NCI-H1092 treated with DMSO at 0.1 percent for 48 hours (cell line): Measurements from ENCODE around the gene GPRC5B.
A peak's percentile ranks its signal among the peaks of the same experiment; 100 is the strongest.

Experiments
- DNase-seq: peaks from one replicate; lab custom pipeline; 2025; lab: John Stamatoyannopoulos, UW

The GPRC5B gene

GRCh38 chr16:19884611-19885450 is at the start of gene GPRC5B:
Gene GPRC5B, minus strand, starts transcription at chr16:19884848. Its CDS starts 12,003 bp downstream, at chr16:19872845.
- DNase-seq = peak; percentile 37

DNA sequence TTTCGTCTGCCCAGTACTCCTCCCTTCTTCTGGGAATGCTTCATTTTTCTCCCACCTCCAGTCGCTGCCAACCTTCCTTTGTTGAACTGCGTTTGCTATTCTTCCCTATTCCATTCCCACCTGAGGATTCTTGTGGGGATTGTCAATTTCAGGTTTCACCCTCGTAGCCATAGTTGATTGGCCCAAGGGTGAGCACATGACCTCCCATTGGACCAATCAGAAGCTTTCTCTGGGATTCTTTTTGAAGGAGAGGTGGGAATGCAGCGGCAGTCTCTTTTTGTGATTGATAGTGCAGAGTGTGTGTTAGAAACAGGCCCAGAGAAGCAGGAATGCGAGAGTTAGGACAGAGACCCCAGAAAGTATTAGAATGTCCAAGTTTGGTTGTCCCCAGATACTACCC is 49.1 kb upstream of the GPRC5B start:
- no peak for DNase-seq

DNA sequence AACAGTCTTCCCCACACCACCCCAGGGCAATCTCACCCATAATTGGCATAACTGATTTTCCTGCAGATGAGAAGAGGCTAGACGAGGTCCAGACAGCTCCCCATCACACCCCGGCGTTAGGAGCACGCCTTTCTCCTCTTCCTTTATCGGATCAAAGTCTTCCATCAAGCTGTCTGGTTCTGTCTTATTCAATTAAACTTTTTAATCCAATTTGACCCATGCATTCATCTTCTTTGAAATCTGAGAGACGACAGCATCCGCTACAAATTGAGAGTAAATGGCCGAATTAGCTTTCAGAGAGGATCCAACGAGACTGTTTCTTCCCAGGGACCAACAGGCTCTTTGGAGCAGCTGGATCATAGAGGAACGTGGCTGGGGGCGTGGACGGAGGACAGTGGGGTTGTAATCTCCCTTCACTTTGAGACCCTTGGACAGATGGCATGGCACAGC is 44.4 kb upstream of the GPRC5B start:
- DNase-seq = no peak

- no peak for DNase-seq
These were observed 43.8 kb upstream of the GPRC5B start for GRCh38 chr16:19928432-19928831.

GRCh38 chr16:19926449-19927390 is 42.1 kb upstream of the GPRC5B start:
- no peak for DNase-seq

- no peak for DNase-seq
These were observed 38.7 kb upstream of the GPRC5B start for GRCh38 chr16:19923396-19923795.

DNA sequence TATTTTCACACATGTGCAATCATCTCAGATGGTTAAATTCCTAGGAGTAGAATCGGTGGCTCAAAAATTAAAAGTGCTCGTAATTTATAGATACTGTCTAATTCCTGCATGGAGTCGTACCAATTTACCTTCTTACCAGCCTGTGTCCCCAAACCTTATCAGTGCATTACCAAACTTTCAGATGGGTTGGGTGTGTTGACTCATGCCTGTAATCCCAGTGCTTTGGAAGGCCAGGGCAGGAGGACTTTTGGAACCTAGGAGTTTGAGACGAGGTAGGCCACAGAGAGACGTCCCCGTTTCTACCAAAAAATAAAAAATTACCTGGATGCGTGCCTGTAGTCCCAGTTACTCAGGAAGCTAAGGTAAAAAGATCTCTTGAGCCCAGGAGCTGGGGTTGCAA is 34.5 kb upstream of the GPRC5B start:
- no peak for DNase-seq

GRCh38 chr16:19916064-19916463 is 31.4 kb upstream of the GPRC5B start:
- no peak for DNase-seq

- DNase-seq = no peak
These were observed 30.2 kb upstream of the GPRC5B start for GRCh38 chr16:19914877-19915276.

GRCh38 chr16:19913340-19913645 is 28.6 kb upstream of the GPRC5B start:
- no peak for DNase-seq

GRCh38 chr16:19912455-19913339 is 28.0 kb upstream of the GPRC5B start:
- DNase-seq = no peak

- no peak for DNase-seq
These were observed 27.3 kb upstream of the GPRC5B start for GRCh38 chr16:19911747-19912454.

DNA sequence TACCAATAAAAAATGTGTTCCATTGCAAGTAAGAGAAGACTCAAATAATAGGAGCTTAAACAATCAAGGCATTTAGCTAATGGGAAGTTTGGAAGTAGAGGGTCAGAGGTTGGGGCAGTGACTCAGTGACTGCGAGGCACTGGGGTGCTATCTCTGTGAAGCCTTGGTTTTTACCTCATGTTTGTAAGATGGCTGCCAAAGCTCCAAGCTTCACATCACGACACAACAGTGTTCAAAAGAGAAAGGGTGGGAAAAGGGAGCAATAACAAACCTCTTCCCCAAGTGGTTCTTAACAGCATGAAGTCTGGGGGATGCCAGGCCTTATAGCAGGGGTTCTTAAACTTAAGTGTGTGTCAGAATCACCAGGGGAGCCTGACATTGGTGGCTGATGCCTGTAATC is 26.6 kb upstream of the GPRC5B start:
- no peak for DNase-seq

DNA sequence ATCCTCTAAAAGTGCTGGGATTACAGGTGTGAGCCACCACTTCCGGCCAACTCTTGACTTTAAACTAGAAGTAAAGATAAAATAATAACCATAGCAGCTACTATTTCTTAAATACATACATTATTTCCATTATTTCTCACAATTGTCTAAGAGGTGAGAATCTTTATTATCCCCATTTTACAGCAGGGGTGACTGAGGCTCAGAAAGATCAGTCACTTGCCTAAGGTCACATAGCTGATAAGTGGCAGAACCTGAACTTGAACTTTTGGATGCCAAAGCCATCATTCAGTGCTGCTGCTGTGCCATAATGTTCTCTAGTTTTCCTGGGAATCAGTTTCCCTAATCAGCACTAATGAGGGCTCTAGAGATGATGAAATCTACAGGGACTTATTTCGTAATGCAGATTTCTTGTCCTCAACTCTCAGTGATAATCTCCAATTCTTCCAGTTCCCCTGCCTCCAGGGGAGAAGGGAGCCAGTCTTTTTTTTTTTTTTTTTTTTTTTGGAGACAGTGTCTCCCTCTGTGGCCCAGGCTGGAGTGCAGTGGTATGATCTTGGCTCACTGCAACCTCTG is 25.2 kb upstream of the GPRC5B start:
- DNase-seq = no peak

- DNase-seq = no peak
These were observed 24.3 kb upstream of the GPRC5B start for GRCh38 chr16:19908921-19909320.

DNA sequence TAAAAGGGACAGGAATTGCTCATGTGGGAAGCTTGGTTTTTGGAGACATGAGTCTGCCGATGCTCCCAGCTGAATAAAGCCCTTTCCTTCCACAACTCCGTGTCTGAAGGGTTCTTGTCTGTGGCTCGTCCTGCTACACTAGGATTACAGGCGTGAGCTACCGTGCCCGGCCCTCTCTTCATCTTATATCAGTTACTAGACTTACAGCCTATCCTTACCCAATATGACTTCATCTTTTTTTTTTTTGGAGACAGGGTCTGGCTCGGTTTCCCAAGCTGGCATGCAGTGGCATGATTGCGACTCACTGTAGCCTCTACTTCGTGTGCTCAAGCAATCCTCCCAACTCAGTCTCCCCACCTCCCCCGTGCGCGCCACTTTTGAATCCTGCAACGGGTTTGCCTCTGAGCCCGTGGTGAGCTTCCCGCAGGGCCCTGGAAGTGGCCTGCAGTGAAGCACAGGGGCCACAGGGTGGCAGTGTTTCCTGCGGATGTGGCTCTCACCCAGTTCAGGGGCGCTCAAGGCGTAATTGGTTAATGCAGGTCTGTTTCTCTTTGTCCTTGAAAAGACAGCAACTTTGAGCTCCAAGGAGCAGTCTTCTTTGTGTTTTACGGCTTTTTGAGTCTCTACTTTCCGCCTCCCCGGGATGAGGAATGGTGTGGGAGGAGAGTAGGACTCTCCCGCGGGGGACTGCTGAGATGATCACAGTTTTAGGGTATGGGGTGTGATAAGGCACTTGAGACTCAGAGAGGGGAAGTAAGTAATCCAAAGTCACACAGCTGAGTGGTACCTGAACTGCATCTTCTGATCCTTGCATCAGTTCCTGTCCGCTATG is 22.7 kb upstream of the GPRC5B start:
- DNase-seq = peak; percentile 84

- no peak for DNase-seq
These were observed 16.5 kb upstream of the GPRC5B start for GRCh38 chr16:19901164-19901563.

DNA sequence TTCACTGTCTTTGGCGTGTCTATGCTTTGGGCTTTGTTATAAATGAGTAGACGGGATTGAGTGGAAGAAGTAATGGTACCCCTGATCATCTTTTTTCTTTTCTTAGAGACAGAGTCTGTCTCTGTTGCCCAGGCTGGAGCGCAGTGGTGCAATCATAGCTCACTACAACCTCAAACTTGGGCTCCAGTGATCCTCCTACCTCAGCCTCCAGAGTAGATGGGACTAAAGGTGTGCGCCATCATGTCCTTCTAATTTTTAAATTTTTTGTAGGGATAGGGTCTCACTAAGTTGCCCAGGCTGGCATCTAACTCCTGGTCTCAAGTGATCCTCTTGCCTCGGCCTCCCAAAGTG is 14.9 kb upstream of the GPRC5B start:
- no peak for DNase-seq

DNA sequence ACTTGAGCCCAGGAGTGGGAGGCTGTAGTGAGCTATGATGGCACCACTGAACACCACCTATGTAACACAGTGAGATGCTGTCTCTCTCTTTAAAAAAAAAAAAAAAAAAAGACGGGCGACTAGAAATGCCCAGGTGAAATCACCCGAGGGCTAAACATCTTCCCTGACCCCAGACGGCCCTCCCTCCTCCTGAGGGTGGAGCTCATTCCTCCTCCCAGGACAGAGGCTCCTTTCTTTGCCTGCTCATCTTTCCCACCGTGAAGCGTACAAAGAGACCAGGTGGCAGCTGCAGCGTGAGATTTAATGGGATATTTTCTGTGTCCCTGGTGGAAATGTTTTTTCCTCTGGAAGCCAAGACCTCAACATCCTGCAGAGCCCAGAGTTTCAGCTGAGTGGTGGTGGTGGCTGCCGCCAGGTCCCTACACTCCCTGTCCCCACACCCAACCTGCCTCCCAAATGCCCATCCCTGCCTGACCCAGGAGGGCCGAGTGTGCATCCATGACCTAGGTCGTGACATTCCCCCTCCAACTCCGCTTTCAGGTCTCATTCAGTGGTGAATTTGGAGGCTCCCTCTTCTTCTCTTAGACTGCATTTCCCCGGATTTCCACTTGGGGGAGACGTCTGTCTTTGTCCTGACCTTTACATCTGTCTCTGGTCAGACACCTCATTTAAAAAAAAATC is 14.4 kb upstream of the GPRC5B start:
- DNase-seq = peak; percentile 60

- no peak for DNase-seq
These were observed 13.5 kb upstream of the GPRC5B start for GRCh38 chr16:19898166-19898565.
